Pancreas (tissue), 10 donors: ENCODE data around the gene ZNF710. TPM values are rescaled to one million over a fixed set of nuclear protein-coding genes. Genes with fewer than 3 reads are reported as not detected.

Experiments used
- ATAC-seq, 4 donors: fragments of 200-7000 bp; cut with Tn5 transposase; one replicate each; pipeline versions ENCODE4 v1.8.0 to v1.9.1; 2020; ENCODE audit warnings: mild to moderate bottlenecking in 4 of 4, moderate library complexity in 4 of 4
- DNase-seq, 6 donors: peaks; one replicate each; pipeline ENCODE4 v3.0.0-alpha.2; 2020
- FAIRE-seq: peaks from 2 replicates; lab custom pipeline; 2012; peaks lifted over from hg19 to GRCh38; lab: Jason Lieb, UNC
- H3K27ac ChIP-seq, 4 donors: fragments of 200-600 bp; sonication (generic); 1 replicate in 3 of 4; 2 replicates in 1 of 4; pipeline versions ENCODE4 v1.5.0 to v1.8.0; 2020
- H3K27me3 ChIP-seq, 4 donors: fragments of 200-600 bp; one replicate each; pipeline ENCODE4 v1.8.0; 2021
- H3K36me3 ChIP-seq, 3 donors: fragments of 200-600 bp; sonication (generic) in 1 of 3; one replicate each; pipeline versions ENCODE4 v1.5.0 to v1.8.0; 2020 to 2021
- H3K4me1 ChIP-seq, 3 donors: fragments of 200-600 bp; one replicate each; pipeline ENCODE4 v1.8.0; 2021
- H3K4me3 ChIP-seq, 4 donors: fragments of 200-600 bp; sonication (generic) in 2 of 4; one replicate each; pipeline versions ENCODE4 v1.5.0 to v1.8.0; 2020 to 2021
- H3K9me3 ChIP-seq, 4 donors: fragments of 200-600 bp; one replicate each; pipeline ENCODE4 v1.8.0; 2021
- CTCF ChIP-seq, 4 donors: fragments of 200-600 bp; sonication (generic) in 3 of 4; IDR thresholded peaks; one replicate each; pipeline versions ENCODE4 v1.5.0 to v1.8.0; 2021; ENCODE audit warnings: antibody characterized with exemption in 4 of 4
- WGBS, 2 donors: extraction: QIAGEN DNeasy Blood & Tissue Kit; methylation state at CpG; one replicate each; pipeline ENCODE4 v1.1.7; 2013; 5-methylcytosine and 5-hydroxymethylcytosine counted together
- intact Hi-C, 3 donors: fragments of 100-400 bp; cut with DNase I; formaldehyde crosslinking; loops; one replicate each; pipeline versions ENCODE4 v1.11.1 to v1.14.2; 2022
- polyA plus RNA-seq, 2 donors: library from polyadenylated mRNA; stranded (reverse); fragments of 200-250 nt; gene quantifications; one replicate each; pipeline ENCODE4 v1.2.3, GENCODE V29; 2013
- total RNA-seq, 6 donors: library from RNA; stranded (reverse); fragmentation: NEBNext Ultra II Directional in 4 of 6; extraction: Animal tissue kit (Norgen Biotek cat#: 25700) in 4 of 6; gene quantifications; one replicate each; pipeline versions ENCODE4 v1.2.1 to v1.2.4, GENCODE V29; 2021 to 2023
- donor health status: healthy with polysubstance abuse.
- donor health status: DM: no; HTN: no; CAD: no; lungs with moderate emphysema.
- donor health status: DM: no; HTN: no; CAD: no.
- donor health status: control.
- donor health status: control.
- donor health status: Bipolar disorder and iron deficiency.
- donor health status: DM: yes; HTN: yes; CAD: no.
- donor health status: DM: no; HTN: no; CAD: no.
- donor health status: DM: no; HTN: no; CAD: no.
- donor health status: DM: yes; HTN: yes; CAD: no.

Gene ZNF710
- total and polyA plus RNA-seq, 8 donors, result 31.9 to 298 (median 37.8) TPM

GRCh38 chr15:90072978-90073640 is 72.0 kb downstream of the ZNF710 start:
- DNase-seq (peak in 3 of 6 donors; percentile 54 to 80 (median 58)), FAIRE-seq (no peak), ATAC-seq (peak in 2 of 4 donors; percentile 4)
- Histone ChIP-seq H3K4me3 (no peak overlapping the region), H3K36me3 (peaks cover under 1 to 7% (median under 1%) of the 10 kb centered on the region in 3 donors), H3K27ac (peak overlapping the region in 3 of 4 donors; percentile 70 to 89 (median 75)), H3K27me3 (no peaks in the 10 kb centered on the region), H3K9me3 (no peaks in the 10 kb centered on the region), H3K4me1 (peaks cover 25 to 53% (median 34%) of the 10 kb centered on the region in 3 donors)
- TF ChIP-seq CTCF (IDR thresholded peaks at IDR 0.05), result no peak
- 53 to 58% methylated on average over 17 of the region's 17 CpGs for WGBS, 2 donors
- intact Hi-C loops, result loop anchor here in 2 of 3 donors (5.0 kb wide), 2 partner anchors 66 to 171 kb away; no protein-coding TSS in a partner anchor

DNA sequence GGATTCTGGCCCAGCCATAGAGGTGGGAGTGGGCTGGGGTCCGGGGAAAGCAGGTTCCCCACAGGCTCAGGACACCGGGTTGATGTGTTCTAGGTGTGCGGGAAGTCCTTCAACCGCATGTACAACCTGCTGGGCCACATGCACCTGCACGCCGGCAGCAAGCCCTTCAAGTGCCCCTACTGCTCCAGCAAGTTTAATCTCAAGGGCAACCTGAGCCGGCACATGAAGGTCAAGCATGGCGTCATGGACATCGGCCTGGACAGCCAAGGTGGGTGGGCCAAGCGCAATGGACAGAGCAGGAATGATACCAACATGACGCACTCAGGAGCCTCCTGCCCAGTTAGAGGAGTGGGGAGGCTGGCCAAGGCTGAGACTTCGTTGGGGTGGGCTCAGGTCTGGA is 72.9 kb downstream of the ZNF710 start:
- peak; percentile 26 to 55 (median 47) for ATAC-seq
- intact Hi-C loops, result loop anchor here in 2 of 3 donors (5.0 kb wide), 2 partner anchors 67 to 172 kb away; no protein-coding TSS in a partner anchor

DNA sequence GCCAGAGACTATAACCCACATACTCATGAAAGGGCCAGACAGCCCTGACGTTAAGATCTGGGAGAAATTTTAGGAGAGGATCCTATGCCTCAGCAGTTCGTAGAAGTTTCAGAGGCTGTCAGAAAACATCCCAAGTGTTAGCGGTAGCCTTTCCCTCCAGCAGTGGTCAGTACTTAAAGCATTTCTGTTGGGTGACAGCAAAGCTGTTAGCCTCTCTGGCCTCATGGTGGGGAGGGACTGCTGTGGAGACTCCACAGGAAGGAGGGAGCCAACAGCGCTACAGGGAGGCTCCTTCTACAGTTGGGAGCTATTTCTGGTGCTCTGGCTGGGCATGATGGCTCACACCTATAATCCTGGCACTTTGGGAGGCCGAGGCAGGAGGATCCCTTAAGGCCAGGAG is 73.8 kb downstream of the ZNF710 start:
- Histone ChIP-seq H3K36me3 (peaks cover 3 to 18% (median 10%) of the 10 kb centered on the region in 3 donors), H3K4me3 (no peak overlapping the region), H3K27ac (peak overlapping the region; percentile 68 to 89 (median 72)), H3K9me3 (no peaks in the 10 kb centered on the region), H3K27me3 (no peaks in the 10 kb centered on the region), H3K4me1 (peaks cover 25 to 53% (median 34%) of the 10 kb centered on the region in 3 donors)
- intact Hi-C loops, result loop anchor here in 2 of 3 donors (5.0 kb wide), 2 partner anchors 68 to 173 kb away; no protein-coding TSS in a partner anchor
- DNase-seq, result peak in 1 of 6 donors; percentile 44
- TF ChIP-seq CTCF (IDR thresholded peaks at IDR 0.05), result no peak
- no peak for FAIRE-seq
- peak; percentile 4 to 31 (median 12) for ATAC-seq
- WGBS, 2 donors, result 67% methylated on average over 5 of the region's 5 CpGs

More for the DNA sequence above, 72.9 kb downstream of the ZNF710 start:
- Histone ChIP-seq H3K27ac (peak overlapping the region in 3 of 4 donors; percentile 70 to 89 (median 75)), H3K9me3 (no peaks in the 10 kb centered on the region), H3K36me3 (peaks cover 0 to 9% (median 5%) of the 10 kb centered on the region in 3 donors), H3K4me1 (peaks cover 25 to 53% (median 34%) of the 10 kb centered on the region in 3 donors), H3K27me3 (no peaks in the 10 kb centered on the region), H3K4me3 (no peak overlapping the region)
- 32 to 35% methylated on average over 12 of the region's 12 CpGs for WGBS, 2 donors
- TF ChIP-seq CTCF (IDR thresholded peaks at IDR 0.05), result no peak
- FAIRE-seq (no peak), DNase-seq (peak in 5 of 6 donors; percentile 75 to 84 (median 78))

GRCh38 chr15:90075420-90076289 is 74.5 kb downstream of the ZNF710 start:
- peak overlapping the region; percentile 68 to 89 (median 72) for H3K27ac ChIP-seq
- peaks cover 3 to 26% (median 16%) of the 10 kb centered on the region in 3 donors for H3K36me3 ChIP-seq
- FAIRE-seq (no peak), DNase-seq (peak in 5 of 6 donors; percentile 79 to 86 (median 82)), ATAC-seq (peak; percentile 70 to 80 (median 77))
- TF ChIP-seq CTCF (IDR thresholded peaks at IDR 0.05), result no peak
- H3K27me3 ChIP-seq, result no peaks in the 10 kb centered on the region
- peaks cover 25 to 50% (median 34%) of the 10 kb centered on the region in 3 donors for H3K4me1 ChIP-seq
- intact Hi-C loops, result no loop called here
- WGBS, 2 donors, result 21 to 25% methylated on average over 13 of the region's 13 CpGs
- no peaks in the 10 kb centered on the region for H3K9me3 ChIP-seq
- no peak overlapping the region for H3K4me3 ChIP-seq
